A673 (cell line): Measurements from ENCODE around the gene IGF1R. TPM values are rescaled to one million over a fixed set of nuclear protein-coding genes. Genes with fewer than 3 reads are reported as not detected.

Experiments
- BruUV-seq: library from RNA; stranded (reverse); fragments of 400-500 nt; replicated peaks from 2 replicates; lab custom pipeline; 2021; lab: Mats Ljungman, UMichigan
- CTCF ChIA-PET: fragments of 300-600 bp; sonication (Branson Sonifier 250); formaldehyde crosslinking; loops from one replicate; lab custom pipeline; 2022; ENCODE audit warnings: antibody characterized with exemption; lab: Charles Lee
- POLR2A ChIA-PET: fragments of 300-600 bp; sonication (Branson Sonifier 250); formaldehyde crosslinking; loops from one replicate; lab custom pipeline; 2022; ENCODE audit warnings: antibody characterized with exemption; ENCODE audit not compliant: low non-redundant PET; lab: Charles Lee
- DNase-seq: peaks from one replicate; pipeline ENCODE4 v3.0.0-alpha.2; 2015; ENCODE audit warnings: low spot score
- H3K27ac ChIP-seq: fragments of 200-600 bp; sonication (generic); 2 replicates; pipeline ENCODE4 v1.5.1; 2016; ENCODE audit warnings: mixed run types, low read depth, mild to moderate bottlenecking, mixed read lengths, antibody characterized with exemption, low read length; ENCODE audit not compliant: poor library complexity, severe bottlenecking
- H3K27me3 ChIP-seq: fragments of 200-600 bp; sonication (generic); replicated peaks from 2 replicates; pipeline ENCODE4 v1.6.1; 2017; ENCODE audit warnings: mixed run types, low read depth, mild to moderate bottlenecking, mixed read lengths, antibody characterized with exemption, low read length; ENCODE audit not compliant: insufficient read depth, poor library complexity
- H3K36me3 ChIP-seq: fragments of 200-600 bp; sonication (generic); 2 replicates; pipeline ENCODE4 v1.6.1; 2016; ENCODE audit warnings: mixed run types, mild to moderate bottlenecking, mixed read lengths, antibody characterized with exemption, low read length; ENCODE audit not compliant: insufficient read depth, poor library complexity, severe bottlenecking
- H3K4me1 ChIP-seq: fragments of 200-600 bp; sonication (generic); 2 replicates; pipeline ENCODE4 v1.6.1; 2017; ENCODE audit warnings: mixed run types, mild to moderate bottlenecking, mixed read lengths, antibody characterized with exemption, low read length; ENCODE audit not compliant: insufficient read depth, poor library complexity, severe bottlenecking
- H3K4me3 ChIP-seq: fragments of 200-600 bp; sonication (generic); 2 replicates; pipeline ENCODE4 v1.5.1; 2016; ENCODE audit warnings: low read depth, mixed run types, mild to moderate bottlenecking, mixed read lengths, low read length; ENCODE audit not compliant: poor library complexity, severe bottlenecking
- H3K9me3 ChIP-seq: fragments of 200-600 bp; sonication (generic); 2 replicates; pipeline ENCODE4 v1.6.1; 2016; ENCODE audit warnings: mixed run types, low read depth, mild to moderate bottlenecking, mixed read lengths, antibody characterized with exemption, low read length; ENCODE audit not compliant: poor library complexity, severe bottlenecking
- EZH2 ChIP-seq: fragments of 200-600 bp; sonication (generic); IDR thresholded peaks from 2 replicates; pipeline ENCODE4 v1.6.1; 2017; ENCODE audit warnings: borderline replicate concordance, low read depth, mild to moderate bottlenecking, mixed read lengths, antibody characterized with exemption, low read length; ENCODE audit not compliant: poor library complexity, severe bottlenecking
- intact Hi-C: fragments of 100-400 bp; cut with micrococcal nuclease; formaldehyde crosslinking; loops from one replicate; pipeline ENCODE4 v1.10.0; 2022; ENCODE audit not compliant: unreplicated experiment
- total RNA-seq: library from RNA; stranded (reverse); gene quantifications from 2 replicates; pipeline ENCODE4 v1.2.3, GENCODE V29; 2021
- TF ChIP-seq, protein P1 (sequence below): fragments of 300-800, 200-600 bp; sonication (generic); conservative IDR thresholded peaks from 2 replicates; pipeline ENCODE4 v1.5.1; 2017; ENCODE audit warnings: low read depth, mild to moderate bottlenecking, antibody characterized with exemption, low read length, moderate library complexity, mixed read lengths

The IGF1R gene
- total RNA-seq, 1 experiment from 2014 or later = 34.9 TPM

- Histone ChIP-seq H3K4me3 (no peak overlapping the region), H3K4me1 (no peaks in the 10 kb centered on the region), H3K36me3 (peaks cover 11% of the 10 kb centered on the region), H3K27ac (no peak overlapping the region), H3K27me3 (no peaks in the 10 kb centered on the region), H3K9me3 (no peaks in the 10 kb centered on the region)
- intact Hi-C loops = no loop called here
- no peak for DNase-seq
- TF ChIP-seq EZH2 = no peak
- TF ChIP-seq, protein P1, sequence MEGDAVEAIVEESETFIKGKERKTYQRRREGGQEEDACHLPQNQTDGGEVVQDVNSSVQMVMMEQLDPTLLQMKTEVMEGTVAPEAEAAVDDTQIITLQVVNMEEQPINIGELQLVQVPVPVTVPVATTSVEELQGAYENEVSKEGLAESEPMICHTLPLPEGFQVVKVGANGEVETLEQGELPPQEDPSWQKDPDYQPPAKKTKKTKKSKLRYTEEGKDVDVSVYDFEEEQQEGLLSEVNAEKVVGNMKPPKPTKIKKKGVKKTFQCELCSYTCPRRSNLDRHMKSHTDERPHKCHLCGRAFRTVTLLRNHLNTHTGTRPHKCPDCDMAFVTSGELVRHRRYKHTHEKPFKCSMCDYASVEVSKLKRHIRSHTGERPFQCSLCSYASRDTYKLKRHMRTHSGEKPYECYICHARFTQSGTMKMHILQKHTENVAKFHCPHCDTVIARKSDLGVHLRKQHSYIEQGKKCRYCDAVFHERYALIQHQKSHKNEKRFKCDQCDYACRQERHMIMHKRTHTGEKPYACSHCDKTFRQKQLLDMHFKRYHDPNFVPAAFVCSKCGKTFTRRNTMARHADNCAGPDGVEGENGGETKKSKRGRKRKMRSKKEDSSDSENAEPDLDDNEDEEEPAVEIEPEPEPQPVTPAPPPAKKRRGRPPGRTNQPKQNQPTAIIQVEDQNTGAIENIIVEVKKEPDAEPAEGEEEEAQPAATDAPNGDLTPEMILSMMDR = no peak
- ChIA-PET CTCF (no interaction called here), POLR2A (no interaction called here)
- no TSS peak for BruUV-seq
Measured at GRCh38 chr15:98951004-98951403, 302.7 kb downstream of the IGF1R start.

GRCh38 chr15:98951493-98952320, 303.4 kb downstream of the IGF1R start:
- no peak overlapping the region for H3K4me3 ChIP-seq
- intact Hi-C loops = no loop called here
- no peaks in the 10 kb centered on the region for H3K4me1 ChIP-seq
- peaks cover 11% of the 10 kb centered on the region for H3K36me3 ChIP-seq
- no peaks in the 10 kb centered on the region for H3K9me3 ChIP-seq
- POLR2A ChIA-PET = no interaction called here
- CTCF ChIA-PET = no interaction called here
- no TSS peak for BruUV-seq
- TF ChIP-seq, protein P1 = no peak
- no peak for TF ChIP-seq EZH2
- H3K27me3 ChIP-seq = no peaks in the 10 kb centered on the region
- no peak for DNase-seq
- H3K27ac ChIP-seq = no peak overlapping the region

DNA sequence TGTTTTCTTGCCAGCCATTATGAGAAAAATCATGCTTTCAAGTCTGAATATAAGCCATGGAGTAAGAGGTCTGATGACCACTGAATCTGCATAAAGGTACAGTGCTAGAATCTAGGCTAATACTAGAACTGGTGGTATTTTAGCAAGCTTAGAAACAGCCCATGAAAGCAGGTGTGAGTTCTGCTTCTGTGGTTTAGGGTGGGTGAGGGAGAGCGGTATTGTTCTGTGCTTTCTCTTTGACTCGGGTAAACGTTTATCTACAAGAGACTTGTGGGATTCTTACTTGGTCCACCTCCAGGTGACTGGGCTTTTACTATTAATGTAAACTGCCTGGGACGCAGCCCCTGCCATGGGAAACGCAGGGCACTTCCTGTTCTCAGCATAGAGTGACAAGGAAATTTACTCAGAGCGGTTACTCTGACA, 304.1 kb downstream of the IGF1R start:
- Histone ChIP-seq H3K4me1 (no peaks in the 10 kb centered on the region), H3K4me3 (no peak overlapping the region), H3K9me3 (no peaks in the 10 kb centered on the region), H3K36me3 (peaks cover 16% of the 10 kb centered on the region), H3K27me3 (no peaks in the 10 kb centered on the region), H3K27ac (no peak overlapping the region)
- ChIA-PET POLR2A (no interaction called here), CTCF (no interaction called here)
- TF ChIP-seq EZH2 = no peak
- no peak for DNase-seq
- intact Hi-C loops = no loop called here
- no TSS peak for BruUV-seq
